HG03097 (cell line): ENCODE results near the gene GCNA.
"Not testable (repeated sequence)": the region's sequence is repeated elsewhere in the genome, so short reads cannot be mapped to it uniquely, and the experiment has no call there.

Source experiments
- ATAC-seq: cut with Tn5 transposase; IDR thresholded peaks from one replicate; pipeline ENCODE4 v1.9.1; 2021; ENCODE audit not compliant: unreplicated experiment, low FRiP score

GCNA gene

DNA sequence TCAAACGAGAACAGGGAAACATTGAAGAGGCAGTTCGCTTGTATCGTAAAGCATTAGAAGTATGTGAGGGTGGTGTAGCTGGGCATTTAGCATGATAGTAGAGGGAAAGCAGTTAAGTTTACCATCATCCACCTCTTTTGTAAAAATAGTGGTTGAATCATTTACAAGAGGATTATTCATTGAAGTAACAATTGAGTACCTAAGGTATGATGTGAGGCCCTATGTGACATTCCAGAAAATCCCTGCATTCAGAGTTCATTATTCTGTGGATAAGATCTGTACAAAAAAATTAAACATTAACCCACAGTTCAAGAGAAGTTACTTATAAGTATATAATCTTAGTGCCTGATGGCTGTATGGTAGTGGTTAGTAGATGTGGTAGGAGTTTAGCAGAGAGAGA lies 22.2 kb upstream of the GCNA start:
- no peak for ATAC-seq

DNA sequence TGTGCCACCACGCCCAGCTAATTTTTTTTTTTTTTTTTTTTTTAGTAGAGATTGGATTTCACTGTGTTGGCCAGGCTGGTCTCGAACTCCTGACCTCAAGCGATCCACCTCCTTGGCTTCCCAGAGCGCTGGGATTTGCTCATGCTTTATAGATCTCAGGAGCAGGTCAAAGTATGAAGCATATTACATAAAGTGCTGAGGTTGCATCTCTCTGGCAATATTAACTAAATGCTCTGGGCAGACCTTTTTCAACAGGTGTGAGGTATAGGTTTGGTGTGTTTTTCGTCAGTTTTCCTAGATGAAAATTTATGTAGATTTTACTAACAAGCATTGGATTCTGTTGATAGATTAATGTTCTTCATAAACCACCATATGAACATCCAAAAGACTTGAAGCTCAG lies 19.3 kb upstream of the GCNA start:
- ATAC-seq, result no peak

DNA sequence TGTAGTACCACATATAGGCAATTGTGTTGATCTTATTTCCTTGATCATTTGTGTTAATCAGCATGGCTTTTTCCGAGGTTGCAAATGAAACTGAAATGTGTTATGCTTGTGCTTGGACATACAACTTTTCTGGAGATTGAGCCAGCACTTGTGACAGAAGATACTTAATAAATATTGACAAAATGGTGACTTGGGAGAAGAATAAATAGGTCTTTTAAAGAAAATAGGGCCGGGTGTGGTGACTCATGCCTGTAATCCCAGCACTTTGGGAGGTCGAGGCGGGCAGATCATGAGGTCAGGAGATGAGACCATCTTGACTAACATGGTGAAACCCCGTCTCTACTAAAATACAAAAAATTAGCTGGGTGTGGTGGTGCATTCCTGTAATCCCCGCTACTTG lies 18.5 kb upstream of the GCNA start:
- not testable (repeated sequence) for ATAC-seq

DNA sequence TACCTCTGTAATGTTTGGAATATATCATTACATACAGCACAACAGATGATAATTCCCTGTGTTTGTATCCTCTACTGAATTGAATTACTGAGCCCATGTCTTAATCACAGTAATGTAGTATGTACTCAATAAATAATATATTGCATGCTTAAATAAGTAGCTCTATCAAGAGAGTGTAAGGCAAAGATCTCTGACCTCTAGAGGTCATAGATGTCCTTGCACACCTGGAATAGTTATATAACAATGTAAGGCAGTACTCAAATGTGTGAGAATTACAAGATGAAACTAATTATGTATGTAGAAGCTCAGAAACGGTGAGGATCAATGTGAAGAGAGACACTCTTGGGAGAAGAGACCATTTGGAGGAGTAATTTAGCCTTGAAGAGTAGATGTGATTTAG lies 14.3 kb upstream of the GCNA start:
- ATAC-seq, result no peak

DNA sequence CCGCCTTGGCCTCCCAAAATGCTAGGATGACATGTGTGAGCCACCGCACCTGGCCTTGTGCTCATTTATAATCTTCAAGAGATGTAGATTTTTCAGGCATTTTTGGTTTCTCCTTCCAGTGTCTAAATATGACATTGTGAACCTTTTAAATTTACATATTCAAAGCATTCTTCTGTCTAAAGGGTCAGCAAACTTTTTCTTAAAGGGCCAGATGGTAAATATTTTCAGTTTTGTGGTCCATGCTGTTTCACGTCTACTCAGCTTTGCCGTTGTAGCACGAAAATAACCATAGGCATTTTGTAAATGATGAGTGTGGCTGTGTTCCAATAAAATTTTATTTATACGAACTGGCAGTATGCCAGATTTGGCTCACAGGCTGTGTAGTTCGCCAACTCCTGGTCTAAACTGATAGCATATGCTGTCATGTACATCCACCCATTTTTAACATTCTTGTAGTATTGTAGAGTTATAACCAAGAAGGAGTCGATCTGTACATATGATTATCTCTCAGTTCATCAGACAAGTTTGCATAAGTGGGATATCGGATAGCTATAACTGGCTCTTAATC lies 12.7 kb upstream of the GCNA start:
- no peak for ATAC-seq

DNA sequence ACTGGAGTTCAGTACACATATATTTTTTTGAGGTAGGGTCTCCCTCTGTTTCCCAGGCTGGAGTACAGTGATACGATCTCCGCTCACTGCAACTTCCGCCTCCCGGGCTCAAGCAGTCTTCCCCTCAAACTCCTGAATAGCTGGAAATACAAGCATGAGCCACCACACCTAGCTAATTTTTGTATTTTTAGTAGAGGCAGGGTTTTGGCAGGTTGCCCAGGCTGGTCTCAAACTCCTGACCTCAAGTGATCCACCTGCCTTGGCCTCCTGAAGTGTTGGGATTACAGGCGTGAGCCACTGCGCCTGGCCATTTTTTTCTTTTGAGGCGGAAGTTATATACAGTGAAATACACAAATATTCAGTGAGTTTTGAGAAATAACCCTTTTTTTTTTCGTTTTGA lies 6.8 kb upstream of the GCNA start:
- ATAC-seq, result not testable (repeated sequence)

DNA sequence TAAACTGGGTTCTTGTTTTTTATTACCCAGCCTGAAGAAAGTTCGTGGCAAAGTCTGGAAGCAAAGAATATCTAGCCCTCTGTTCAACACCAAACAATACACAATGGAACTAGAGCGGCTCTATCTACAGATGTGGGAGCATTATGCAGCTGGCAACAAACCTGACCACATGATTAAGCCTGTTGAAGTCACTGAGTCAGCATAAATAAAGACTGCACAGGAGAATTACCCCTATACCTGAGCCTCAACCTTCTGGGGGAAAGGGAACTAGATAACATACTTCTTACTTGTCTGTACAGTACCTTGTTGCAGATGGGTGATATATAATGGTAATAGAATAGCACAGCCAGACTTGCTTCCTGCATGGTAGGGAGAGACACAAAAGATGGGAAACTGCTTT lies 4.6 kb upstream of the GCNA start:
- ATAC-seq, result no peak

DNA sequence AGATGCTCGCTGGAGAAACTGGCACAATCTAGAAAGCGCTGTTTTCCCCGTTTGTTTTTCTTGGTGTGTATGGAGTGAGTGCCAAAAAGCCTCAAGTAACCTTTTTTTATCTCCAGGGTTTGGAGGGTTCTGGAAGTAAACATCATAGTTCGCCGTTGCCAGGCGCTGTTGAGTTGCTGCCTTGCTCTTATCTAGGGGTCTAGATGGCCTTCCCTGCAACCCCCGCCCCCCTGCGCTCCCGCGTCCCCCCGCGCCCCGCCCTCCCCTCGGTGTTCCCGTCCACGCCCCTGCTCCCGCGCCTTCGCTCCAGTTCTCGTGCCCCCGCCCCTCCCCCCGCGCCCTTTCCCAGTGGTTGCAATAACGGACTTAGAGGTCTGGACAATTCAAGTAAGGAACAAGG lies 555 bp upstream of the GCNA start:
- ATAC-seq, result no peak

DNA sequence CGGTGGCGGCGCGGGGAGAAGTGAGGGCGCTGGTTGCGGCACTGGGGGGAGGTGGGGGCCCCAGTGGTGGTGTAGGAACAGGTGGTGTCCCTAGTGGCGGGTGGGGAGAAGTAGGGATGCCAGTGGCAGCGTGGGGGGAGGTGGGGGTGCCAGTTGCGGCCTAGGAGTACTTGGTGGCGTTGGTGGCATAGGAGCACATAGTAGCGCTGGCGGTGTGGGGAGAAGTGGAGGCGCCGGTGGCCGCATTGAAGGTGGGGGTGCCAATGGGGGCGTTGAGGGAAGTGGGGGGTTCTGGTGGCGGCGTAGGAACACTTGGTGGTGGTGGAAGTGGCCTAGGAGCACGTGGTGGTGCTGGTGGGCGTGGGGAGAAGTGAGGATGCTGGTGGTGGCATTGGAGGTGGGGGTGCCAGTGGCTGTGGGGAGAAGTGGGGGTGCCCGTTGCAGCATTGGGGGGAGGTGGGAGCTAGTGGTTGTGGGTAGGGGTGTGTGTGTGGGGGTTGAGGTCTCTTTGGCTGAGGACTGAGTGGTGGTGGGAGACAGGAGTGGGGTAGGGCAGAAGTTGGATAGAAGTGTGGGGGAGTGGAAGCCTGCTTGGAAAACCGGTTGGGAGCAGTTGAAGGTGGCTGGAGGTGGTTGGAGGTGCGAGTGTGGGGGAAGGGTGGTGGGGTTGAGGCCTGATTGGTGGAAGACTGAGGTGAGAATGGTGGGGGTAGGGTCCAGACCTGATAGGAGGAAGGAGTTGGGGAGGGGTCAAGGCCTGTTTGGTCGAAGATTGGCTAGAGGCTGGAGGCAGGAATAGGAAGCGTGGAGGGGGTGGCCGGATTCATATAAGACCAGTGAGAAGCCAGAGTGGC lies 1.1 kb downstream of the GCNA start:
- ATAC-seq, result no peak

DNA sequence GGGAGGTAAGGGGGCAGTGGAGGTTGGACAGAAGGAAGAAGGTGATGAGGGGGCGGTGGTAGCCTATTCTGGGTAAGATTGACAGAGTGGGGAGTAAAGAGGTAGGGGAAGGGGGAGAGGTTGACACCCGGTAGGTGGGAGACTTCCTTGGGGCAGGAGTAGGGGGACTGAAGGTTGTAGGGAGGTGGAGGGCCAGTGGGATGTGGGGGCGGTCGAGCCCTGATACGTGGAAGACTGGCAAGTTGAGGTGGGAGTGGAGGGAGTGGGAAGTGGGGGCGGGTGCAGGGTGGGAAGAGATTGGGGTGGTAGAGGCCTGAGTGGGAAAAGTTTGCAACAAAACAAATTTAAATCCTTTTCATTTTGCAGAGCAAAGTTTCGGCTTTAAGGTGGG lies 1.7 kb downstream of the GCNA start:
- no peak for ATAC-seq

DNA sequence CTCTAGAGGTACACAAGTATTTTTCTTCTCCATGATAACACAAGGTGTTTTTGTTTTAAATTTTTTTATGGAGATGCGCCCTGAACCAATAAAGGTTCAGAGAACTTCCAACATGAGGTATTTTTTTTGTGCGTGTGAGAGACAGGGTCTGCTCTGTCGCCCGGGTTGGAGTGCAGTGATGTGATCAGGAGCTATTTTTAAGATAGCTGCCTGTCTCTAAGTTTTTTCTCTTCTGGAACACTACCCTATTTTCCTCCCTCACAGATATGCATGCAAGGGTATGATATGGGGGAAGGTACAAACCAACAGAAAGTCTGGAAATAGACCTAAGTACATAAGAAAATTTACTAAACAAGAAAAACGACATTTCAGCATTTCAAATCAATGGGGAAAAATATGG lies 3.0 kb downstream of the GCNA start:
- ATAC-seq, result no peak

DNA sequence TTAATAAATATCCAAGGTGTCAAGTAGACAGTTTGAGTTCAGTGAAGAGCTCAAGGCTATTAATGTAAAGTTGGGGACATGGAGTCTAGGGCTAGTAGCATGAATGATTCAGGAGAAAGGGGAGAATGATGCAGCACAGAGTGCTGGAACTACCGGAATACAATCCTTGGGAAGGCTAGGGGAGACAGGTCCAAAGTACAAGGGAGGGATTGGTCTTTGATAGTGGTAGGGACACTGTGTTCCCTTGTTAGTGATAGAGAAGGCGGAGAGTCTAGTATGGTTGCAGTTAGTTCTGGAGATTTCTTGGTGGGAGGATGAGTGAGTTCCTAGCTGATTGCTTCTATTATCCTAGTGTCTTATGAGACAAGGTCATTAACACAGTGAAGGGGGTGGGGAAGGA lies 8.7 kb downstream of the GCNA start:
- no peak for ATAC-seq

DNA sequence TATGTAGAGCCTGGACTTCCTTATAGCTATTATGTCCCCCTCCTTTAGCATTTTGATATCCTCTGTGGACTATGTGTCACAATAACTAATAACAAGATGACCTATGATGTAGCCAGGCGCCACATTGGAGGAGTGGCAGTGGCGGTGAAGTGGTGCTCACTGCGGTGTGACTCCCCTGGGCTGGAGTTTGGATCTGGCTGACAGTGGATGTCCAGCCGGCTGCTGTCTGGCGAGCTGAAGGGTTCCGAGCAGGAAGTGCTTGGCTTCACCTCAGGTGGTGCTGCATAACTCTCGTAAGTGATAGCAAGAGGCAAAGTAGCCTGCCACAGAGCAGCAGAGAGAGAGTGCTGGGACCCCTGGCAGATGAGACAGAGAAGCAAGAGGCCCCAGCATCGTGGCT lies 15.0 kb downstream of the GCNA start:
- not testable (repeated sequence) for ATAC-seq

DNA sequence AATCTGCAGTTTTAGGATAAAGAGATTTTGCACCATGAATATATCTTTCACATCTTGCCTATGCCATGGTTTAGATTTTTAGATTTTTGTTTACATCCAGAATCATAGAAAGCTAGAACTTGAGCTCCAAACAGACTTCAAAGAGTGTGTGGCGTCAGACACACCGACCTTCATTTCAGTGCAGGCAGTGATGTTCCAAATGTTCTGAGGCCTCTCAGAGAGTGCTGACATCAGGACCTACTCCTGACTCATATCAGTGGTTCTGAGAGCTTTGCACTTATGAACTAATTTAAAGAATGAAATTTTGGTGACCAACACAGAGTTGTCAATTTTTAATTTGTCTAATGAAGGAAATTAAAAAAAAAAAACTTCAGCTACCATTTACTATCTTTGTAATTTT lies 21.7 kb downstream of the GCNA start:
- ATAC-seq, result no peak

DNA sequence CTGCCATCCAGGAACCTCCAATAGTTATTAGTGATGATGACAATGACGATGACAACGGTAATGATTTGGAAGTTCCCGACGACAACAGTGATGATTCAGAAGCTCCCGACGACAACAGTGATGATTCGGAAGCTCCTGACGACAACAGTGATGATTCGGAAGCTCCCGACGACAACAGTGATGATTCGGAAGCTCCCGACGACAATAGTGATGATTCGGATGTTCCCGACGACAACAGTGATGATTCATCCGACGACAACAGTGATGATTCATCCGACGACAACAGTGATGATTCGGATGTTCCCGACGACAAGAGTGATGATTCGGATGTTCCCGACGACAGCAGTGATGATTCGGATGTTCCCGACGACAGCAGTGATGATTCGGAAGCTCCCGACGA lies 25.4 kb downstream of the GCNA start:
- ATAC-seq, result no peak

DNA sequence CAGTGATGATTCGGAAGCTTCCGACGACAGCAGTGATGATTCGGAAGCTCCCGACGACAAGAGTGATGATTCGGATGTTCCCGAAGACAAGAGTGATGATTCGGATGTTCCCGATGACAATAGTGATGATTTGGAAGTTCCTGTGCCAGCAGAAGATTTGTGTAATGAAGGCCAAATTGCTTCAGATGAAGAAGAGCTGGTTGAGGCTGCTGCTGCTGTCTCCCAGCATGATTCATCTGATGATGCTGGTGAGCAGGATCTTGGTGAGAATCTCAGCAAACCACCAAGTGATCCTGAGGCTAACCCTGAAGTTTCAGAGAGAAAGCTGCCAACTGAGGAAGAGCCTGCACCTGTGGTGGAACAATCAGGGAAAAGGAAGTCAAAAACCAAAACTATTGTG lies 25.9 kb downstream of the GCNA start:
- ATAC-seq, result no peak

DNA sequence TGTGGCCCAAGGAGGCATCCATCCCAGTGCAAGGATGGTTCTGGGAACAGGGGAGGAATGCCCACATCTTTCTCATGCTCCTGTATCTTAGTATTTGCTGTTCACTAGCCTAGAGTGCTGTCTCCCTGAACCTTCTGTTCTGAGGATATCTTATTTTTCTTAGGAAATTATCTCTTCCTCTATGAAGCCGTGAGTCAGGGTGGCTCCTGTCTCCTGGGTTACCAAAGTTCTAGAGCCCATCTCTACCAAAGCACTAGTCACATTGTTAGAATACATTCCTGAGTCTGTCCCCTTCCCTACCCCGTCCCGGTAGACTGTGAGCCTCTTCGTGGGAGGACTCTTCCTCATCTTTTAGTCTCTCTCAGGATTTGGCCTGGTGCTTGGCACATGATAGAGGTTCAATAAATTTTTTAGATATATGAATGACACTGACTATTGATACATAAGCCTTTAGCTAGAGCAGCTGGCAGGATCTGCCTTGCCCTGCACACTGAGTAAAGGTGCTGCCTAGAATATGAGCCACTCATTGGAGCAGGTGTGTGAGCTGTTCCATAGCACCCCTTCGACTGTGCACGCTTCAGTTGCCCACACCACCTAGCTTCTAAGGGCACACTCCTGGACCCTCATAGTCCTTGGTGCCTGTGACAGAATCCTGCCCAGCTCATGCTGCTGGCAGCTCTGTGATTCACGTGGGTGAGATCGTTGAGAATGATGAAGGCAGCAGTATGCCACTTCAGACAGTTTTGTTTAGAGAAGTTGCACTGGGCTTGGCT lies 26.7 kb downstream of the GCNA start:
- ATAC-seq, result no peak

DNA sequence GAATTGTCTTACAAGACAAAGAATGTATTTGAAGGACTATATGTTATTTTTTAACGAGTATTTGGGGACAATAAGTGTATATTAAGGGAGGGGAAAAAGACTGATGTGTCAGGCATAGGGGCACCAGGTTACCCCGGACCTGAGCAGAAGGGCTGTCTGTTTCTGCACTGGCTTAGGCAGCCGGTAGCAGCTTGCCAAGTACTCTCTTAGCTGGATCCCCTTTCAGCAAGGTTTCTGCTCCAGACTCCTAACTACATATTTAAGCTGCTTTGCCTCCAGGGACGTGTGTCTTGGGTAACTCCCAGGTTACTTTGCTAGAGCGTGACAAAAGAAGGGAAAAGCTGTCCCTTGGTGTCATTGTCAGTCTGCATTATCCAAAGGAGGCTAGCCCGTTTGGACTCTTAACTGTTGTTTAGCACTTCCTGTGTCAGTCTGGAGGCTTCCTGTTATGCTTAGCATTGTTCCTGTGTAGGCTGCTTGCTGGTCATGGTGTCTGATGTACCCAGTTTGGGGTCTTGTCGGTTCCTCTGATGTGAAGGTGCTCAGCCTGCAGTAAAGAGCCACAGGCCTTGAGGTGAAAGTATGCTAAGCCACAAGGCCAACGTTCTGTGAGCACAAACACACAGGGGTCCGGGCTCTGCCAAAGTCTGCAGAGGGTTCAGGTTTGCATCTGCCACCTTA lies 28.4 kb downstream of the GCNA start:
- ATAC-seq, result no peak

DNA sequence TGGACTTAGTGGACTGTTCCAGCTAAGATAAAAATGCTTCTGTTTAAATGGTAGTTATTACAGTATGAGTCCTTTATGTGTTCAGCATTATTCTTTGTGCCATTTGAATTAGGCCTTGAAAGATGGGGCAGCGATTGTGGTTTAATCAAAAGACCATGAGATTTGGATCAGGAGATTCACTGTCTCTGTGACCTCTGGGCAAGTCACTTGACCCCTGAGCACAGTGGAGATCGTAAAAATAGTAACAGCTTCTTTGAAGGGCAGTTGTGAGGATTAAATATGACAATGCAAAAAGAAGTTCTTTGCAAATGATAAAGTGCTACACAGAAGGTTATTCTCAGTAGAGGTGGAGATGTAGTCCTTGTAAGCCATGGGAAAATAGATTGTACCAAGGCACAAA lies 29.3 kb downstream of the GCNA start:
- ATAC-seq, result no peak

DNA sequence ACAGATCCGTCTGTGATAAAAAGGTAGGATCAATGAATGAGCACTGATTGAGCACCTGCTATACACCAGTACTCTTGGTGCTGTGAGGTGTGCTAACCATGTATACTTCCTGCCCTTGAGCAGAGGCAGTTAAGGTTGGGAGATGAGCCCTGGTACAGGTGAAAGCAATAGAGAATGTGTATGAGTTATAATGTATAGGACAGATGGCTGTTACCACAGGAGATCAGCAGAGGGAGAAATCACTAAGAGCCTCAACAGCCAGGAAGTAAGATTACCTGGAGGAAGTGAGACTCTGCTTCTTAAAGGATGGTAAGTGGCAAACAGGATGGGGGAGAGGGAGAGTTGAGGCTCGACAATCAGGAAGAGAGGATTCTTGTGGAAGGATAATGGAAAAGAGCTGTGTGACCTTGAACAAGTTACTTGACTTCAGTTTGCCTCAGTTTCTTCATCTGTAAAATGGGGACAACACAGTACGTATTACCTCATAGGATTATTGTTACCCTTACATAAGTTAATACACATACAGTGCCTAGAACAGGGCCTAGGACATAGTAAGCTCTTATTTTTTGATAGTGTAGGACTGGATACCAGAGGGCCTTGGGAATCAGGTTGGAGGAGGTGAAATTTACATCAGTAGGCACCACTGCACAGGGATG lies 31.0 kb downstream of the GCNA start:
- no peak for ATAC-seq

DNA sequence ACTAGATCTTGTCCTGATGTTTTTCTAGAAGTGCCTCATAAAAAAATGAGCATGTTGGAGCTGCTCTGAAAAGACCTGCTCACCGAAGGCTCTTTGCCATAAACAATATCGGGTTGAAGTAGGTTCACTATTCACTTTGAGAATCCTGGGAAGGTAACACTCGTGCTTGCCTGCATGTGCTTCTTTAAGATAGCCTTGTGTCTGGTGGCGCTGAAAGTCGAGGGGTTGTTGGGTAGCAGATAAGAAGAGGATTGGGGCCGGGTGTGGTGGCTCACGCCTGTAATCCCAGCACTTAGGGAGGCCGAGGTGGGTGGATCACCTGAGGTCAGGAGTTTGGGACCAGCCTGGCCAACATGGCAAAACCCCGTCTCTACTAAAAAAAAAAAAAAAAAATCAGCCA lies 33.5 kb downstream of the GCNA start:
- not testable (repeated sequence) for ATAC-seq
